GM18873 (cell line): ENCODE measurements around the gene C19orf12.

Experiments used
- ATAC-seq: cut with Tn5 transposase; IDR thresholded peaks from one replicate; pipeline ENCODE4 v1.9.1; 2021; ENCODE audit warnings: mild to moderate bottlenecking, moderate library complexity, moderate number of reproducible peaks; ENCODE audit not compliant: unreplicated experiment, low FRiP score

Gene C19orf12

DNA sequence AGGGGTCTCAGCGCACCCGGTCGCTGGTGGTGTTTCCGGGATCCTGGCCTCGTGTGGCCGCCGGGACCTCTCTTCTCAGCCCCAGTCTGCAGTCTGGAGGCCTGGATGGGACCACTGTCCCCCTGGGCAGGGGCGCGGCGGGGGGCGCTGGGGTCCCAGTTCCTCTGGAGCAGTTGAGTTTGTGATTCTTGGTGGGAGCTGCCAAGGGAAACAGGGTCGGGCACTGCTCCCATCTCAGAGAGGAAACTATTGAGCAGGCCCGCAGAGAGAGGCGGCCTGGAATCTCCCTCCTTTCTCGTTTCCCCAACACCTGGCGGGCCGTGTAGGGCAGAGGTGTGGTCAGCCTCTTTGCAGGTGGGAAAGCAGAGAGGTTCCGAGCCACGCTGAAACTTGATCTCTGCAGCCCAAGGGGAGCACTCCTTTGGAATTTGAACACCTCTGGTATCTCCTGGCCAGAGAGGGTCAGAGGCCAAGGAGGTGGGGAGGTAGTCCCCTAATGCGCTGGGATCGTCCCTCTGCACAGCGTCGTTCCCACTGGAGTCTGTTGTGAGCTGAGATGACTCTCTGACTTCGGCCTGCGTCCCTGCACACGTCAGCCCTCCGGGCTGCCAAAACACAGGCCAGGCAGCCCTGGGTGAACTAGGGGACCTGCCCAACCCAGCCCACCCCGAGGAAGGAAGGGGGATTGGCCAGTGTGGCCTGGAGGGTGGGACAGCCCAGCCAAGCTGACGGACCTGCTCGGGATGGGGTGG, 49.1 kb downstream of the C19orf12 start:
- ATAC-seq: no peak

DNA sequence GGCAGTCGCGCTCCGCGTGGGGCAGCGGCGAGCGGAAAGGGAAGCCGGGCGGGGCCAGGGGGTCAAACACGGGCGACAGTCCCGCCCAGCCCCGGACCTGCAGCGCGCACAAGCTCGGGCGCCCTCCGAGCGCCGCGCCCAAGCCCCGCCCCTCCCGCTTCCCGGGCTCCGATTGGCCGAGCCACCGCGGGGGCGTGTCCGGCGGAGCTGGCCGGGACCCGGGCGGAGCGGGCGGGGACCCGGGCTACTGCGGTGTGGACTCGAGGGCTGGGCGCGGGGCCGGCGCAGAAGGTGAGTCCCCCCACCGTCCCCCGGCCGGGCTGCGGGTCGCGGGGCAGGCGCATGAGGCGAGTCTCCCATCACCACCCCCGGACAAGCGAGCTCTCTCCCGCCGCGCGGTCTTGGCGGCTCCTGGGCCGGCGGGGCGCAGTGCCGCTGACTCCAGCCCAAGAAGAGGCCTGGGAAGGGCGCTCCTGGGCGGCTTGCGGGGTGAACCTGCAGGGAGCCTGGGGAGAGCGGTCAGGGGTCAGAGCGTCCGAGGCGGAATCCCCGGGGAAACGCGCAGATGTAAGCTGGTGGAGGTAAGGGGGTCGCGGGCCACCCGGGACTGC, 49.7 kb downstream of the C19orf12 start, which contains the start of gene PLEKHF1:
Gene PLEKHF1, plus strand, starts transcription at position 247 of the 611 bp plus-strand sequence. CDS start 8,379 bp downstream, outside the sequence.
- peak; percentile 74 for ATAC-seq

DNA sequence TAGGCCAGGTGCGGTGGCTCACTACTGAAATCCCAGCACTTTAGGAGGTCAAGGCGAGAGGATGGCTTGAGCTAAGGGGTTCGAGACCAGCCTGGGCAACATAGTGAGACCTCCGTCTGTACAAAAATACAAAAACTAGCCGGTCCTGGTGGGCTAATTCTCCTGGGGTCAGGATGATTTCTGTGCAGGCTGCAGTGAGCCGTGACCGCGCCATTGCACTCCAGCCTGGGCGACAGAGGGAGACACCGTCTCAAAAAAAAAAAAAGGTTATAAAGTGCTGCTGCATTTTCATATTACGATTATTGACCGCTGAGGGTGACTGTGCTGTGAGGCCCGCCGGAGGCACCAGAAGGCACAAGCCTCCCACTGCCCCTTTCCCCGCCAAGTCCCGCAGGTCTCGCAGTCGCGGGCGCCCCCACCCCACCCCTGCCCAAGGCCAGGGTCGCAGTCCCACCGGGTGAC, 50.3 kb downstream of the C19orf12 start:
- peak; percentile 23 for ATAC-seq

DNA sequence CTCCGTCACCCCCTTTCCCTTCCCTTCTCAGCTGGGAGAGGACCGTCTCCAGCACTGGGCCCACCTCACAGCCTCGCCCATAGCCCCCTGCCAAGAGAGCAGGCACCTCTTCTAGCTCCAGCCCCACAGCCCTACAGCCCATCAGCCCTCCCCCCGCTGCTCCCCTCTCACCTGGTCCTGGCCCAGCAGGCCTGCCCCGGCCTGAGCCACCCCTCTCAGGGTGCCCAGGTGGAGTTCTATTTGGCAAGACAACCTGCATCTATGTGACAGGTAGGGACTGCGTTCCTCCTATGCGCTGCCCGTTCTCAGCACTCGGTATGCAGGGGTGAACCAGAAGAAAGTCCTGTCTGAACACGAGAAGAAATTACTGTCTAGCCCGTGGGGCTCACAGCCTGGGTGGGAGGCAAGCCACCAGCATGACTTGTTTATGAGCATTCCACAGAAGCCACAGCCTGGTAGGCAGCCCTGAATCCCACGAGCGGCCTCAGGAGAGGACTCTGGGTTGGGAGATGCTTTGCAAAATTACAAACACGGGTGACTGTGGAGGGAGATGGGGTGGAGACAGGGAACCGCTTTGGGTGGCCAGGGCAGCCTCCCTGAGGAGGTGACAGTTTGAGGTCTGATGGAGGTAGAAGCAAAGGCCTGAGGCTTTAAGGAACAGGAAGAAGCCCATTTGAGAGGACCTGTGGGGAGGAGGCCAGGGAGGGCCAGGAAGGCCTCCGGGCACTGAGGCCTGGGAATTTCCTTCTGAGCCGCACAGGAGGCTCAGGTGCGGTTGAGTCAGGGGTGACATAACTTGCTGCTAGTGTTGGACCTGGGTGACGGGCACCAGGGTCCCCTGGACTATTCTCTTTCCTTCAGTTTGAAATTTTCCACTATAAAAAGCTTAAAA, 51.0 kb downstream of the C19orf12 start:
- no peak for ATAC-seq

DNA sequence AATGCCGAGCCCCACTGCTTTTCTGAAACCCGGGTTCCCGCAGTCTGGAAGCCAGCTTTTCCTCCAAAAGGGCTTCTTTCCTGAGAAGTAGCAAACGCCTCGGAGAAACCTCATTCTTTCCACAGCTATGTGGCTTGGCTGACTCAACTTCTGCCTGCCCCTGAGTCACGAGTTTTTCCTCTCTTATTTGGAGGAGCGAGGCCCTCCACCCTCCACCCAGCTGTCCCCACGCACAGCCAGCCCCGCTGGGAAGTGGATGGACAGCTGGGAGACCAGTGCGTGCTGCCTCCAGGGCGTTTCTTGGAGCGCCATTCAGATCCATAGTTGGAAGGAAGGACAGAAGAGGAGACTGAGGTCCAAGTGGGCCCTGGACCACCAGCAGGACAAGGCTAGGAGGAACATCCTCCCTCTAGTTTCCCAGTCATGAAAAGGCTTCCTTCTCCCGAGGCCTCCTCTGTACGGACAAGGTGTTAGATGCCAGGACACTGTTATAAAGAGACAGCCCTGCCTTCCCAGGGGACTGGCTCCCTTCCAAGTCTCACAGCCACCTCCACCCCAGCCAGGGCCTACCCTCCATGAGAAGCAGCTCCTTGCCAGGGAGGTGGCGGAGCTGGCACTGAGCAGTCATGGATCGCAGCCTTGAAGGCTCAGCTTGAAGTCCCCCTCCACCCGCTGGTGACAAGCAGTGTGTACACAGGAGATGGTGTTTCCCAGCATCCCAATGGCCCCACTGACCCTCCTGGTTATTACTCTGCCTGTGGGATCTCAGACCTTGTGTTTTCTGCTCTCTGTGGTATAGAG, 52.3 kb downstream of the C19orf12 start:
- no peak for ATAC-seq

DNA sequence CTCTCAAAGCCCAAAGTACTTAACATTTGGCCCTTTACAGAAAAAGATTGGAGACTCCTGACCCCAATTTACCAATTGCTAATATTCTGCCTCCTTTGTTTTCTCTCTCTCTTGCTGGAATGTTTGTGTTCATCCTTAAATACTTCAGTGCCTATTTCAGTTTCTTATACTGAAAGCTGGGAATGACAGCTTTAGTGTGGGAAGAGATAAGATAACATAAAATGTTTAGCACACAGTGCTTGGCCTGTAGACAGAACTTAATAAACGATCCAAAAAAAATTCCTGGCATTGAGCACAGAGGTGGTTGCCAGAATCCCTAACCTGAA, 52.8 kb downstream of the C19orf12 start:
- no peak for ATAC-seq

DNA sequence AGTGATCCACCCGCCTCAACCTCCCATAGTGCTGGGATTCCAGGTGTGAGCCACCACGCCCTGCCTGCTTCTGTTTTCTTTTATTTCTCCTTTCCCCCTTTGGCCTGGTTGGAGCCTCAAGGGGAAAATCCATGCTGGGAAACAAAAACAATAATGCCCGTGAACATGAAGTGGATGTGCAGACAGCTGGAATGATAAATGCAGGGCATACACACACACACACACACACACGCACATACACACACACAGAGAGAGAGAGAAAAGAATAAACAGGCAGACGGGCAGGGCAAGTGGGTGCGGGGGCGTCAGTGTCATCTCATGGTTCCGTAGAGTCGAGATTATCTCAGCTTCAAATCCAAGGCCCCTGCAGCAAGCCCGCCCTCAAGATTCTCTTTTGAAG, 54.2 kb downstream of the C19orf12 start:
- no peak for ATAC-seq

DNA sequence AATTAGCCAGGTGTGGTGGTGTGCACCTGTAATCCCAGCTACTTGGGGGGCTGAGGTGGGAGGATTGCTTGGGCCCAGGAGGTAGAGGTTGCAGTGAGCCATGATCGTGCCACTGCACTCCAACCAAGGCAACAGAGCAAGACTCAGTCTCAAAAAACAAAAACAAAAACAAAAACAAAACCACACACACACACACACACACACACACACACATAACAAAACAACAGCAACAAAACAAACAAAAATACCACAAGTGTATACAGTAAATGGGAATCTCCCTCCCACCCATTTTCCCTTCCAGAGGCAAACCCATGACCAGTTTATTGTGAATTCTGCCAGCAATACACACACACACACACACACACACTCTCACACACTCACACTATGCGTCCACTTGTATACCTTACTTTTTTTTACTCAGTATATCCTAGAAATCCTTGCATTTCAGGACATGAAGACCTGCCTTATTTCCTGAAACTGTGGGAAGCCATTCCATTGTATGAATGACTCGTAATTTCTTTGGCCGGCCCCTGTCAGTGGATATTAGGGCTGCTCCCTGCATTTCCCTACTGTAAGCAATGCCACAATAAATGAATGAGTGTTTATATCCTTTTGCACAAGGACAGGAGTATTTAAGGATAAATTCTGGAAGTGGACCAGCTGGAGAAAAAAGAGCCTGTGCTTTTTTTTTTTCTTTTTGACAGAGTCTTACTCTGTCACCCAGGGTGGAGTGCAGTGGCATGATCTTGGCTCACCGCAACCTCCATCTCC, 56.7 kb downstream of the C19orf12 start:
- no peak for ATAC-seq

DNA sequence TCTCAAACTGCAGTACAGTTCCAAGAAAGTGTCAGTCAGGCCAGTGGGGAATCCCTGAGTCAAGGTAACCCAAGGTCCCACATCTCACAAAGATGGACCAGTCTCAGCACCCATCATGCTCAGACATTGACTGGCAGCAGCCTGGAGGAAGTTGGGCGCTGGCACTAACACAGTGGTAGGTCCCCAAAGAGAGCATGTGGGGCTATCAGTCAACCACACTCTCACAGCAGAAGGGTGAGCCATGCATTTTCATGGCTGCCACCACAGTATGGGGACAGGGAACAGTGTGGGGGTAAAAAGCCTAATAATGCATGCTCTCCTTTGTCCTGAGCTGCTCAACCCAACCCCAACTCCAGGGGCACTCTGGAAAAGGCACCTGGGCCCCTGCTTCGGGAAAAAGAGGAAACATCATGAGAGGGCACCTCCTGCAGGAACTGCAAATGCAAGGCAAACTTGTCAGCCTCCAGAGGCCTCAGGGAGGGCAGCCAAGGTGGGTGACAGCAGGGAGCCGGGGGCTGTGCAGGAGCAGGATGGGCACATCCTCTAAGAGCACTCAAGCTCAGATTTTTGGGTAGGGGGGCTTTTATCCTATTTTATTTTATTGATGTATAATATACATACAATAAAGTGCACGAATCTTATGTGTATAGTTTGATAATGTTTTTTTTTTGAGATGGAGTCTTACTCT, 59.3 kb downstream of the C19orf12 start:
- no peak for ATAC-seq

DNA sequence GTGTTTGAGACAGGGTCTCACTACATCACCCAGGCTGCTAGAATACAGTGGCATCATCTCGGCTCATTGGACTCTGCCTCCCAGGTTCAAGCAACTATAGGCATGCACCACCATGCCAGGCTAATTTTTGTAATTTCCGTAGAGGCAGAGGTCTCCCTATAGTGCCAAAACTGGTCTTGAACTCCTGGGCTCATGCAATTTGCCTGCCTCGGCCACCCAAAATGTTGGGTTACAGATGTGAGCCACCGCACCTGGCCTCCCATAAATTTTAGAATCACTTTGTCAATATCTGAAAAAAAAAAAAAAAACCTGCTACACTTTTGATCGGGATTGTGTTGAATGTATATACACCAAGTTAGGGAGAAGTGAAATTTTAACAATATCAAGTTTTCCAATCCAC, 61.7 kb downstream of the C19orf12 start:
- no peak for ATAC-seq

DNA sequence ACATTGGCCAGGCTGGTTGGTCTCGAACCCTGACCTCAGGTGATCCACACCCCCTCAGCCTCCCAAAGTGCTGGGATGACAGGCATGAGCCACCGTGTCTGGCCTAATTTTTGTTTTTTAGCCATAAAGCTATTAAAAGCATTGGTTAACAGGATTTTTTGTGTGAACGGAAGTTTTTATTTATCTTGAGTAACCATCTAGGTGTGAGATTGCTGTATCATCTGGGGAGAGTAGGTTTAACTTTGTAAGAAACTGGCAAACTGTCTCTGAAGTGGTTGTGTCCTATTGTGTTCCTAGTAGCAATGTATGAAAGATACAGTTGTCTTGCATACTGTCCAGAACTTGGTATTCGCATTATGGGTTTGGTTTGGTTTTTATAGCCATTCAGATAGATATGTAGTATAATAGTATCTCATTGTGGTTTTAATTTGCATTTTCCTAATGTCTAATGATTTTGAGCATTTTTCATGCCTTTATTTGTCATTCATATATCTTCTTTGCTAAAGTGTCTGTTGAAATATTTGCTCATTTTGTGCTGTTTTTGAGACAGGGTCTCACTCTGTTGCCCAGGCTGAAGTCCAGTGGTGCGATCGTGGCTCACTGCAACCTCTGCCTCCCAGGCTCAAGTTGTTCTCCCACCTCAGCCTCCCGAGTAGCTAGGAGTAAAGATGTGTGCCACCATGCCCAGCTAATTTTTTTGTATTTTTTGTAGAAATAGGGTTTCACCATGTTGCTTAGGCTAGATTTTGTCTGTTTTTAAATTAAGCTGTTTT, 63.3 kb downstream of the C19orf12 start:
- ATAC-seq: no peak

DNA sequence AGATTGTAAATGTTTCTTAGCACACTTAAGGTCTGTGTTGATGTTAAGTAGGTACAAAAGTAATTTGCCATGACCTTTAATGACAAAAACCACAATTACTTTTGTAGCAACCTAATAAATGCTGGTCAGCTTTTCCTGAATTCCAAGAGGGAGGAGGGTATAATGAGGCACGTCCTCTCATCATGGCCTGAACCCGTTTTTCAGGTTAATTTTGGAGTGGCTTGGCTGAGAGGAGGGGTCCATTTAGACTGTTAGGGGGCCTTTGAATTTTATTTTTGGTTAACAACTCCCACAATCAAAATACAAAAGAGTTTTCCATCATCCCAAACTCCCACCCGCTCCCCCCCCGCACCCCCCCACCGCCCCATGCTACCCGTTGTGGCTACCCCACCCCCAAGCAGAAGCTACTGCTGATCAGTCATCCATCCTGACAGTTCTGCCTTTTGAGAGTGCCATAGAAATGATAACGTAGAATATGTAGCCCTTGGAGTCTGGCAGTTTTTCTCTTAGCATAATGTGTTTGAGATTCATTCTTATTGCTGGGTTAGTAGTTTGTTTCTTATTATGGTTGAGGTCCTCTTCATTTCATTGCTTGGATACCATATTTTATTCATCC, 64.2 kb downstream of the C19orf12 start:
- ATAC-seq: no peak
